GM12864 (cell line): Measurements from ENCODE around the gene WDR72.

Experiments
- DNase-seq: peaks from one replicate; pipeline ENCODE4 v3.0.0-alpha.2; 2011; ENCODE audit warnings: low read depth
- H3K4me3 ChIP-seq: 2 replicates; pipeline ENCODE4 v1.5.1; 2011; ENCODE audit warnings: mild to moderate bottlenecking, low read depth, low read length, control low read depth
- TF ChIP-seq, protein P1 (sequence below): IDR thresholded peaks from 2 replicates; pipeline ENCODE4 v1.5.1; 2011; ENCODE audit warnings: low read depth, mild to moderate bottlenecking, moderate library complexity, low read length, control low read depth, inconsistent platforms; ENCODE audit errors: missing control alignments

The WDR72 gene

DNA sequence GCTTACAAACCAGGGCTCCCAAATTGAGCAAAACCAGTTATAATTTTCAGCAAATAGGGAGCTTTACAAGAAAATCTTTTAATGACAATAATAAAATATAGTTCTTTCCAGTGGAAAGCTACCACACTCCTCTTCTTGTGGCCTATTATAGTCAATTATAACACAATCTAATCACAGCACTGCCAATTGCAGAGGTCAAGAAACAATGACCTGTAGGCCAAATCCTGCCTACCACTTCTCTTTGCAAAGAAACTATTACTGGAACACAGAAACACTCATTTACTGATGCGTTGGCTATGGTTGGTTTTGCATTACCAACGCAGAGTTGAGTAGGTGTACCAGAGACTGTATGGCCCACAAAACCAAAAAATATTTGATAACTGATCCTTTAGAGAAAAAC is 110.5 kb downstream of the WDR72 start:
- TF ChIP-seq, protein P1, sequence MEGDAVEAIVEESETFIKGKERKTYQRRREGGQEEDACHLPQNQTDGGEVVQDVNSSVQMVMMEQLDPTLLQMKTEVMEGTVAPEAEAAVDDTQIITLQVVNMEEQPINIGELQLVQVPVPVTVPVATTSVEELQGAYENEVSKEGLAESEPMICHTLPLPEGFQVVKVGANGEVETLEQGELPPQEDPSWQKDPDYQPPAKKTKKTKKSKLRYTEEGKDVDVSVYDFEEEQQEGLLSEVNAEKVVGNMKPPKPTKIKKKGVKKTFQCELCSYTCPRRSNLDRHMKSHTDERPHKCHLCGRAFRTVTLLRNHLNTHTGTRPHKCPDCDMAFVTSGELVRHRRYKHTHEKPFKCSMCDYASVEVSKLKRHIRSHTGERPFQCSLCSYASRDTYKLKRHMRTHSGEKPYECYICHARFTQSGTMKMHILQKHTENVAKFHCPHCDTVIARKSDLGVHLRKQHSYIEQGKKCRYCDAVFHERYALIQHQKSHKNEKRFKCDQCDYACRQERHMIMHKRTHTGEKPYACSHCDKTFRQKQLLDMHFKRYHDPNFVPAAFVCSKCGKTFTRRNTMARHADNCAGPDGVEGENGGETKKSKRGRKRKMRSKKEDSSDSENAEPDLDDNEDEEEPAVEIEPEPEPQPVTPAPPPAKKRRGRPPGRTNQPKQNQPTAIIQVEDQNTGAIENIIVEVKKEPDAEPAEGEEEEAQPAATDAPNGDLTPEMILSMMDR, result no peak
- H3K4me3 ChIP-seq, result no peak overlapping the region
- no peak for DNase-seq

- H3K4me3 ChIP-seq, result no peak overlapping the region
- no peak for DNase-seq
- TF ChIP-seq, protein P1, result no peak
Measured at GRCh38 chr15:53644660-53645059, 114.8 kb downstream of the WDR72 start.

- TF ChIP-seq, protein P1, result no peak
- no peak for DNase-seq
- H3K4me3 ChIP-seq, result no peak overlapping the region
Measured at GRCh38 chr15:53634517-53635106, 124.9 kb downstream of the WDR72 start.

DNA sequence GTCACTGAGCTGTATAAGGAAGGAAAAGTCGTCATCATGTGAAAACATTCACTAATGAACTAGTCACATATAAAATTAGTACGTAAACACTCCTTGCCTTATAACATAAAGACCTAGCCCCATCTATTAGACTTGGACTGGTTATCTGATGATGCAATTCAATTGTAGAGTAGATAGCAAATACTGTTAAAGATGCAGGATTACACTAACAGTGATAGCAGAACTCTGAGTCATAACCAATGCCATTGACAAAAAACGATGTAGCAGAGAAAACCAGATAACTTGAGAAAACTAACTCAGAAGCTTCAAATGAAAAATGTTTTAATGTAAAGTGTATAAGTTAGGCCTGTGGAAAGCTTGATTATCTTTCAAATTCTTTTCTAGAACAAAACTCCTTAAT is 132.2 kb downstream of the WDR72 start:
- H3K4me3 ChIP-seq, result no peak overlapping the region
- no peak for DNase-seq
- TF ChIP-seq, protein P1, result no peak

GRCh38 chr15:53625962-53626845 is 133.3 kb downstream of the WDR72 start:
- no peak overlapping the region for H3K4me3 ChIP-seq
- DNase-seq, result no peak
- TF ChIP-seq, protein P1, result no peak

- DNase-seq, result no peak
- H3K4me3 ChIP-seq, result no peak overlapping the region
- TF ChIP-seq, protein P1, result no peak
Measured at GRCh38 chr15:53625260-53625659, 134.2 kb downstream of the WDR72 start.
